Measurements from ENCODE around the gene ZNF30.

DNA sequence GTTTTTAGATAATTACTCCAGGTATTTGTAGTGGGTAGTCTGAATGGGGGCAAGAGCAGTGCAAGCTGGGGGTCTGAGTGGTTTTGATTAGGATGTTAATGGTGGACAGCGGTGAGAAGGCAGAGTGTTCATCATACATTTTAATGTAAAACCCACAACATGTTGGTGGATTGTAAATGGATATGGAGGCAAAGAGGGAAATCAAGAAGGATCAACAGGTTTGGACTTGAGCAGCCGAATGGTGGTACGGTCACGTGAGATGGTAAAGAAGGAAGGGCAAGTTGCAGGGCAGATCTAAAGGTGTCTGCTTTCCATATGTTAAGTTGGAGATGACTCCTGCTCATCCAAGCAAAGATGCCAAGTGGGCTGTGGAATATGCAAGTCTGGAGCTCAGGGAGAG is 9.5 kb downstream of the ZNF30 start:
- TF ChIP-seq, protein P1, sequence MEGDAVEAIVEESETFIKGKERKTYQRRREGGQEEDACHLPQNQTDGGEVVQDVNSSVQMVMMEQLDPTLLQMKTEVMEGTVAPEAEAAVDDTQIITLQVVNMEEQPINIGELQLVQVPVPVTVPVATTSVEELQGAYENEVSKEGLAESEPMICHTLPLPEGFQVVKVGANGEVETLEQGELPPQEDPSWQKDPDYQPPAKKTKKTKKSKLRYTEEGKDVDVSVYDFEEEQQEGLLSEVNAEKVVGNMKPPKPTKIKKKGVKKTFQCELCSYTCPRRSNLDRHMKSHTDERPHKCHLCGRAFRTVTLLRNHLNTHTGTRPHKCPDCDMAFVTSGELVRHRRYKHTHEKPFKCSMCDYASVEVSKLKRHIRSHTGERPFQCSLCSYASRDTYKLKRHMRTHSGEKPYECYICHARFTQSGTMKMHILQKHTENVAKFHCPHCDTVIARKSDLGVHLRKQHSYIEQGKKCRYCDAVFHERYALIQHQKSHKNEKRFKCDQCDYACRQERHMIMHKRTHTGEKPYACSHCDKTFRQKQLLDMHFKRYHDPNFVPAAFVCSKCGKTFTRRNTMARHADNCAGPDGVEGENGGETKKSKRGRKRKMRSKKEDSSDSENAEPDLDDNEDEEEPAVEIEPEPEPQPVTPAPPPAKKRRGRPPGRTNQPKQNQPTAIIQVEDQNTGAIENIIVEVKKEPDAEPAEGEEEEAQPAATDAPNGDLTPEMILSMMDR (IDR thresholded peaks at IDR 0.05) = no peak
- no peak for TF ChIP-seq POLR2A (IDR thresholded peaks at IDR 0.05)
